HG02943 (cell line): ENCODE data around the gene NUAK1.

Experiments
- ATAC-seq: cut with Tn5 transposase; IDR thresholded peaks from one replicate; pipeline ENCODE4 v1.9.1; 2021; ENCODE audit warnings: mild to moderate bottlenecking, low read depth, moderate library complexity; ENCODE audit not compliant: unreplicated experiment

NUAK1 gene

DNA sequence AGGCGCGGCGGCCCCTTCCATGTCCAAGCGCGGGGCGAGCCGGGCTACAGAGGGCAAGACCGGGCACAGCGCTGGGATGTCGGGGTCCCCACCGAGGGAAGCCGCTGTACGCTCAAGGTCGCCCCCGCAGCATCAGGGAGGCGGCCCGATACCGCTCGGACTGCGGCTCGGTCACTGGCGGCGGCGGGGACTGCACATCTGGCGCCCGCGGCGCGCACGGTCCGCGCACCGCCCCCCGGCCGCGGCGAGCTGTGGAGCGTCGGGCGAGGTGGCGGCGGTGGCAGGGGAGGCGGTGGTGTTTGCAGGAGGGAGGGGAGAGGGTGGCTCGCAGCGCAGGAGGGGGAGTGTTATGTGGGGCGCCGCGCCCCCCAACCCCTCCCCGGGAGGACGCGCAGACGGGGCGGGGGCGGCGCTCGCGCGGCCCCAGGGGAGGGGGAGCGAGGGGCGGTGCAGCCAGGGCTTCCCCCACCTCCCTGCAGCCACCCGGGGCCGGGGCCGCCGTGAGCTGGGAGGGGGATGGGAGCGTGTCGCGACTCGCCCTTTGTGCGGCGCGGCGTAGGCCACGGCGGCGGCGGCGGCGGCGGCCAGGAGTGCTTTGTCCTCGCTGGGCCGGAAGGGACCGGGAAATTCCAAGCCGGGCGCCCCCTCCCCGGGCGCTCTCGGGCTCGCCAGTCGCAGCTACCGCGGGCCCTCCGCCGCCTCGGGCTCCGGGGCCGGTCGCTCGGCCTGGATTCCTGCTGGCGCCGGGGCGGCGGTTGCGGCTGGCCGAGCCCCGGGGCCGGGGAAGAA is at the start of gene NUAK1:
NUAK1 (minus strand) TSS at position 322 of the 789 bp plus-strand sequence; CDS start at position 21, 301 bp downstream.
- no peak for ATAC-seq

DNA sequence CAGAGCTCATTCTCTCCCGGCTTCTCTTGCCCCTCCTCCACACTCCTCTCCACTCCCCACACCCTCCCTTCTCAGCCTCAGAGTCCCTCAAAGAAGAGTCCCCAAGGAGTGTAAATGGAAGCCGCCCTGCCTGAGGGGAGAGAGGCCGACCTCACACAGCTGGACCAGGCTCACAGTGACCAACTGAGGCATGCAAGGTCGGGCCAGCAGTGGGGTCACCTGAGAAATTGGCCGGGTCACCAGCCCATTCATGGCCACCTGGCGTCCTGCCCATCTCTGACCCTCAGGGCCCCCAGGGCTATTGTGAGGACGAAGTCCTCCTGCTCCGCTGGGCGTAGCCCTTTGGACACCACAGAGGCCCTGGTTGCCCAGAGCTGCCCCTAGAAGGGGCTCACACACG is 49.5 kb upstream of the NUAK1 start:
- ATAC-seq, result no peak

DNA sequence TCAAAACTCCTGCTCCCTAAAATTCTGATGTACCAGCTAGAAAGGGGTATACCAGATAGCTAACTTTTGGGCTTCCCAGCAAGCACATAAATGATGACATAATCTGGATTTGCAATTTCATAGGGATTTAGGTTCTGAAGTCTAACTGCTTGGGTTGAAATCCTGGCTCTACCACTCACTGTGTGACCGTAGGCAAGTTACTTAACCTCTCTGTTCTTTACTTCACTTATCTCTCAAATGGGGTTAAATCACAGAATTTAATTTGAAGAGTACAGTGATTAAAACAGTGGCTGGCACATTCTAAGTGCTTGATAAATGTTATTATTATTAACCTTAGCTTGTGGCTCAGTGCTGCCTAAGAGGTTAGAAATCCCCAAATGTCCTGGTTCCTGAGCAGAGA is 49.1 kb upstream of the NUAK1 start:
- no peak for ATAC-seq

DNA sequence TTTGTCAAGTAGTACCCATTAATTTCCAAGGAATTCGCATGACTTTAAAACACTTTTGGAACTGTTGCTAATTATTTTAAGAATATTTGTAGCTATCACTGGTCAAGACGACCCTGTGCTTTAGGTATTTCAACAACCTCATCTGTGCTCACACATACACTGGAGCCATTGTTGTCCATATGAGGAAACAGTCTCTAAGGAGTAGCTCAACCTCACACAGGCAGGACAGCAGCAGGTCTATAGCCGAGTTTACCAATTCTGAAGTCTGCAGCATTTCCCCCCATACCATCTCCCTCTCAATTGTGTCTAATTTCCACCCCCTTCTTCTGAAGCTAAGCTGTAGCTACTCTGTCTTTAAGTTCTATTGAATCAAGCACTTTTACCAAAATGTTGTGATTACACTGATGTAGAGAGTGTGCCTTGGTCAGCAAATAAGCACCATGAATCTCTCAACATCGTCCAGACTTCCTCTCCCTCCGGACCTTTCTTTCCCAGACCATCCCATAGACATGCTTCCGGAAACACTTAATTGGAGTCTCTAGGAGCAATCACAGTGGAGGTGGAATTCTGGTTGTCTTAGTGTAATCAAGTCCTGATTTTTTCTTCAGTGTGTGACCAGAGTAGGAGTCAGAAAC is 48.5 kb upstream of the NUAK1 start:
- ATAC-seq, result no peak

DNA sequence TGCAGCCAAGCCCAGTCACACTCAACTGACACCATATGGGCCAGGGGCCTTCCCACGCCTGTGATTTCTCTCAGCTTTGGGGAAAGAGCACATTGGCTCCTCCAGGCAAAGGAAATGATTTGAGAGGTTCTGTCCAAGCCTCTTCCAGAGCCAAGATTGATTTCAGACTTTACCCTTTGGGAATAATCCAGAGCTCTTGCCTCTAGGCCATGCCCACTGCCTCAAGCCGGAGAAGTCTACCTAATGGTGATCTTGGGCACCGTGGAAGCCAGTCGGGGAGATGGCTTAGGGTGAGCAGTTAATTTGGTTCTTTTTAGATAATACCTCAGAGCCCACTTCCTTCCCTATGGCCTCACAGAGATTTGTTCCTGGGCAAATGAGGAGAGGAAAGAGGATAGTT is 45.0 kb upstream of the NUAK1 start:
- ATAC-seq, result no peak

DNA sequence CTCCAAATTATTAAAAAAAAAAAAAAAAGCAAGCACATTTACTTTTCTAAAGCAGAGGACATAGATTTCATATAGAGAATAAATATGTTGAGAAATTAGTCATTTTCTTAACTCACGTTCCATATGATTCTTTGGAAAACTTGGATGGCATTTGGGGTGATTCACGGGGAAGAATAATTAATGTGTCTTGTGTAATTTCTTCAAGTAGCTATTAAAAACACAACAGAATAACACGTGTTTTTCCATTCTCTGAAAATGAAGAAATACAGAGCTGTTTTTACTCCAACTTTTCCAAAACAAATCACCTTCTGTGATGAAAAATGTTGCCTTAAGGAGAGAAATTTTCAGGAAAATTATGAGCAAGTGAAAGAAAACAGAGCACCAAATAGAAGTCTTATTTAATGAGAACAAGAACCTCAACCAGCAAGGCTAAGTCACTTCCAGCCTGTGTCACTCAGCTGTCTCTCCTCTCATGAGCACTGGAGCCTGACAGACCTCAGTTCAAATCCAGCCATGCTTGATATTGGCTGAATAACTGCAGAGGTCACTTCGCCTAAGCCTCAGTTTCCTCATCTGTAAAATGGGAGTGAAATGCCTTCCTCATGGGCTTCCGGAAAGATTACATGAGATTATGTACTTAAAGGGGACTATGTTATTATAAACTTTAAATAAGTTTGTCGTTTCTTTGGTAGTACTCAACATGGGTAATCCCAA is 42.8 kb upstream of the NUAK1 start:
- no peak for ATAC-seq

DNA sequence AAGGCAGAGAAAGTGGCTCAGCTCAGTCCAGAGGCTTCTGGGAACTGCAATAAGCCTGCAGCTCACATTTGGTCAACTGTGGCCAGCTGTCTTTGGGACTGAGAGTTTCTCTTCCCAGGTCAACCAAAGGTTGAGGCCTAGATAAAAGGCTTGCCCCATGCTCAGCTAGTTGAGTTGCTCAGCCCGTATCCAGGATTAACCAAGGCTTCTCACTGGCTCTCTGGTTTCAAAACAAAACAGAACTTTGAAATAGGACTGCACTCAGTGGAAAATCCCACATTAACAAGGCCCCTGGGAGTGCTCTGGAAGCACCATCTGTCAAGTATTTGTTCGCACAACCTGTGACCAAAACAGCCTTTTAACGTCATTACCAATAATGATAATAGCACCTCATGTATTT is 40.3 kb upstream of the NUAK1 start:
- ATAC-seq, result no peak

DNA sequence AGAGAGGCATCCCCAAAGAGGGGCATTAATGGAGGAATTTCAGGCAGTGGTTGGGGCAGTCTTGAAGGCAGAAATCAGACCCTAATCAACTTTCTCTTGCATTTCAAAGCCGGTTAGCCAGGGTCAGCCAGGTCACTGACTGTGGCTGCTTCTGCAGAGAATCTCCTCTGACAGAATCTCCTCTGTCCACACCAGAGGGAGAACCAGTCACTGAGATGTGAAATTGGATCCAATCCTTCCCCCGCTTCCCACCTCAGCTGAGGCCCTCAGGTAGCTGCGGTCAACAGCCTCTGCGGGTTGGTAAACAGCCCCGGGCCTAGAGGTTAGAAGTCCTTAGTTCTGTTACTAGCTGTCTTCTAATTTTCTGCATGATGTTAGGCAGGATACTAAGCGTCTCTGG is 39.8 kb upstream of the NUAK1 start:
- ATAC-seq, result no peak

DNA sequence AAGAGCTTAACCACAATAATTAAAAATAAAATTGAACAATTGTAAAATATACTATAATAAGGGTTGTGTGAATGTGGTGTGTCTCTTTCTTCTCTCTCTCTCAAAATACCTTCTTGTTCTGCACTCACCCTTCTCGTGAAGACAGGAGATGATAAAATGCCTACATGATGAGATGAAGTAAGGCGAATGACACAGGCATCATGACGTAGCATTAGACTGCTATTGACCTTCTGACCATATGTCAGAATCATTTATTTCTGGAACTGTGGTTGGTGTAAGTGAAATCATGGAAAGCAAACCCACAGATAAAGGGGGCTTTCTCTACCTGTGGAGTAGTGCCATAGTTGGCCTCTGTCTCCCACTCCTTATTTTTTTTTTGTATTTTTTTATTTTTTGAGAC is 37.8 kb upstream of the NUAK1 start:
- no peak for ATAC-seq

DNA sequence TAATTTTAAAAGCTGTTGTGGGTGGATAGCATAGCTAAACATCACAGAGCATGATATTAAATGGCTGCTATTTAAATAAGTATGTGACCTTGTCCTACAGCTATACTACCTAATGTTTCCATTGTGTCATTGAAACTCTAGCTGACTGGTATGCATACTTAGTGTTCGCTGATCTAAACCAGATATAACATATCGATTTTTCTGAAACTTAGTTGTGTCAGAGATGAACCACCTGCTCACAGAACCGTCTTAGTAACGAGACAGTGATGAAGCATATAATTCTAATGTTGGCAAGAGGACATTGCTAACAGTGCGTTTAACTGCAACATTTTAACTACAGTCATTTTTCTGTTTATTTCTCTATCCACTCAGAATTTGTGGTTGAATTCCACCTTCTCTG is 36.1 kb upstream of the NUAK1 start:
- no peak for ATAC-seq

DNA sequence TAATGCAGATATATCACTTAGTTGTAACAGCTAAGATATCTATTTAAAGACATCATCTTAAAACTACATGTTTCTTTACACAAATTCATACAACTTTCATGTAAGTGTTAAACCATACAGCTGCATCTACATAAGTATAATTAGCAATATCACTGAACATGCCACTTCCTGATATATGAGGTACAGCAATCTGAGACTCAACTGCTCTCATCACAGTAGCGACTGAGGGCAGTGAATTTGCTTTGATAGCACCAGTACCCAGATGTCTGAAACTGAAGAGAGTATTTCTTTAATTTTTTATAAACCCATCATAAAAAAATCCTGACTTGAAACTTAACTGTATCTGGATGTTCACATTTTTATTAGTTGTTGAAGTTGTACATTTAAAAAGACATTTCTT is 34.7 kb upstream of the NUAK1 start:
- ATAC-seq, result no peak

DNA sequence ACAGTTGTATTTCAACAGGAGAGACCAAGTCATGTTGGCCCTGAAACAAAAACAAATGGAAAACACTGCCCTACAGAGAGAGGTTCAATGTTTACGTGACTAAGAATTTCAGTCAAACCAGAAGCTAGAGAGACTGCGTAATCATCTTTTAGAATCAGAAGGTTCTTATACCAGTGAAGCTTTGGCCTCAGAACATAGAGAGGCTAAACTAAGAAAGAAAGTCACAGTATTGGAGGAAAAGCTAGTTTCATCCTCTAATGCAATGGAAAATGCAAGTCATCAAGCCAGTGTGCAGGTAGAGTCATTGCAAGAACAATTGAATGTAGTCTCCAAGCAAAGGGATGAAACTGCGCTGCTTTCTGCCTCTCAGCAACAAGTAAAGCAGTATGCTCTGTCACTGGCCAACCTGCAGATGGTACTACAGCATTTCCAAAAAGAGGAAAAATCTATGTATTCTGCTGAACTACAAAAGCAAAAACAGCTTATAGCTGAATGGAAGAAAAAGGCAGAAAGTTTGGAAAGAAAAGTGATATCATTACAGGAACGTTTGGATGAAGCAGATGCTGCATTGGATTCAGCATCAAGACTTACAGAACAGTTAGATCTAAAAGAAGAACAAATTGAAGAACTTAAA is 32.5 kb upstream of the NUAK1 start:
- ATAC-seq, result no peak

DNA sequence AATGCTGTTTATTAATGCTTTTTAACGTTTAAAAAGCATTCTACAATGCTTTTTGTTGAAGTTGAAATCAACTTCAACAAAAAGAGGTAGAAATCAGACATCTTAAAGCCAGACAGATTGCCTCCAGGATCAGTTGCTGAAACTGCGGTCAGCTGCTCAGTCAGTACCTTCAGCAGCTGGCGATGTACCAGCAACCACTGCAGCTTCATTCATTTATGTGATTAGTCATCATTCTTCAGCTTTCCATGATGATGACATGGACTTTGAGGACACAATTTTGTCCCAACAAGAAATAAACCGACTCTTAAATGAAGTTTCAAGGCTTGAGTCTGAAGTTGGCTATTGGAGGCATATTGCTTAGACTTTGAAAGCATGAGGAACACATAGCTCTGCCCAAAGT is 31.5 kb upstream of the NUAK1 start:
- ATAC-seq, result no peak

DNA sequence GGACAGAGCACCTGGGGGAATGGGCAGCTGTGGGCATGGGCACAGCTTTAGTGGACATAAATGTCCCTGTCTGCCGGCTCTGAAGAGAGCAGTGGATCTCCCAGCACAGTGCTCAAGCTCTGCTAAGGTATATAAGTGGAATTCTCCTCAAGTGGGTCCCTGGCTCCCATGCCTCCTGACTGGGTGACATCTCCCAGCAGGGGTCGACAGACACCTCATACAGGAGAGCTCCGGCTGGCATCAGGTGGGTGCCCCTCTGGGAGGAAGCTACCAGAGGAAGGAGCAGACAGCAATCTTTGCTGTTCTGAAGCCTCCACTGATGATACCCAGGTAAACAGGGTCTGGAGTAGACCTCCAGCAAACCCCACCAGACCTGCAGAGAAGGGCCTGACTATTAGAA is 25.0 kb upstream of the NUAK1 start:
- ATAC-seq, result no peak

DNA sequence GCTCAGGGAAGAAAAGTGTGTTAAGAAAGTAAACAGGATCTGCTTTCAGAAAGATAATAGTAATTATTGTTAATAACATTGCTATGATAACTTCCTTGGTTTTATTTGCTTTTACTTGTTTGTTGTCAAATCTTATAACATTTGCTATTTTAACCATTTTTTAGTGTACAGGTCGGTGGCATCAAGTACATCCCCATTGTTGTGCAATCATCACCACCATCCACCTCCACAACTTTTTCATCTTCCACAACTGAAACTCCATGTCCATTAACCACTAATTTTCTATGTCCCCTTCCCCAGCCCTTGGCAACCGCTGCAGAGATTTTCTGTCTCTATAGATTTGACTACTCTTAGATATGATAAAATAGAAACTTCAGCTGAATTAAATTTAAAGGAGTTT is 22.7 kb upstream of the NUAK1 start:
- ATAC-seq, result no peak

DNA sequence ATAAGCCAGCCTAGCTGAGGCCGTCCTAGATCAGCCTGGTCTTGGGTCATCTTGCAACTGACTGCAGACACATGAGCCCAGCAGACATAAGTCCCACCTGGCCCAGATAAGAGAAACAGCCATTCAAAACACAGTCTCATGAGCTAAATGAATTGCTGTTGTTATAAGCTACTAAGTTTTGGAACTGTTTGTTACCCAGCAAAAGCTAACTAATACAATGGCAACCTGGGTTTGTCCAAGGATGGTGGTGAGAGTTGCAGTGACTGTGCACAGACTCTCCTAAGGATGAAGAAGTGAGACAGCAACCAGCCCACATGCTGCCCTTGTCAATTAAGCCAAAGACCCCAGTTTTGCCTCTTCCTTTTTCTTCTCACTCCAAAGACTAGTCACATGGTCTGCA is 22.2 kb upstream of the NUAK1 start:
- no peak for ATAC-seq

DNA sequence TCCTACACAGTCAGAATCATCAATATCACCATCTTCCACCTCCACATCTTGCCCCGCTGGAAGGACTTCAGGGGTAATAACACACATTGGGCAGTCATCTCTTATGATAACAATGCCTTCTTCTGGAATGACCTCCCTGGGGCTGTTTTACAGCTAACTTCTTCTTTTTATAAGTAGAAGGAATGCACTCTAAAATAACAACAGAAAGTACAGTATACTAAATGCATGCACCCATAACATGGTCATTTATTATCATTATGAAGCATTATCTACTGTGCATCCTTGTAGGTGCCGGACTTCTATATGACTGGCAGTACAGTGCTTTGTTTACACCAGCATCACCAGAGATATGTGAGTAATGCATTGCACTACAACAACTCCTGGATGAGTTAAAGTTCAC is 19.0 kb upstream of the NUAK1 start:
- ATAC-seq, result no peak

DNA sequence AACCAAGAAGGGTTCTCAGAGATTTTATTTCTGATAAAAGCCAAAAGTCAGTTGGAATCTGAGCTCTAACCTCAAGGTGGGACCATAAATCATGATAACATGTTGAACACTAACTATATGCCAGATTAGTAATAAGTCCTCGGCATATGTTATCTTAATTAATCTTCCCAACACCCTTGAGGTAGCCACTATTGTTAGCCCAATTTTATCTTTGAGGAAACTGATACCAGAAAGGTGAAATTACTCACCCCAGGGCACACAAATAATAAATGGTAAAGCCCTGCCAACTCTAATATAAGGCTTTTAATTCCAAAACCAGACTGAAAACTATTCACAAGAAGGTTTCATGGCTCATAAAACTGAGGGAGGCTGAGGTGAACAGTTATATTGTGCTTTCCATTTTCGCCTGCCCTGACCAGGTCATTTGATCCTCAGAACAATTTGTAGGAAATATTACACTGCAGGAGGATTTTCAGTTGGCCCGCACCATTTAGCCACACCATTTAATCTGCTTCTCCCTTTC is 16.1 kb upstream of the NUAK1 start:
- ATAC-seq, result no peak

DNA sequence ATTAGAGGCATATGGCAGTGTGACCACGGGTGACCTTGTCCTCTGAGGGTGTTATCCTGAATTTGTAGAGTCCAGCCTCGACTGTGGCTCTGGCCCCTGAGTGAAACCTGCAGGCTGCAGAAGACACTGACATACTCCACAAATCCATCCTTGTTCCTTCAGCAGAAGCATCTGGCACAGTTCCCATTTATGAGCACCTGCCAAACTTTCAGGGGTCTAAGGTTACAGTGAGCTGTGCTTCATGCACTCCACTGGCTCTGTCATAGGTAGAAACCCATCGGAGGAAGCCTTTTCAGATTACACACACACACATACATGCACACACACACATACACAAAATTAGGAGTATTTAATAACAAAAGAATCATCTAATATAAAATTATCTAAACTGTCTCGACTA is 13.6 kb upstream of the NUAK1 start:
- ATAC-seq, result no peak

DNA sequence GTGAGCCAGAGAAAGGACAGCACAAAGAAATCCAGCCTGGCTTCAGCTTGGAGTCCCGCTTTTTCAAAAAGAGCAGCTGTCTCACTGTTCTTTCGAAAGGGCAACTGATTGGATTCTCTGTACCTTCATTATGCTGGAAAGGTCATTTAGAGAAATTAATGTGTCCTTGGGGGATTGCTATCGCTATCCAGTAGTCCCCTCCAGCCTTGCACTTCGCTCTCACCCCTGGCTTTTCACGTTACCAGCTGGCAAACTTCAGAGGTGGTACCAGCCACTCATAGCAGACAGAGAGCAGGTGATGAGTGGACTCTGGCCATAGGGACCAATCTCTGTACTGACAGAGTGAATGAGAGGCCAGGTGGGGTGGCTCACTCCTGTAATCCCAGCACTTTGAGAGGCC is 11.8 kb upstream of the NUAK1 start:
- ATAC-seq, result no peak
